HL-60/S4 treated with phorbol 12-myristate 13-acetate at 8.2 ng/mL for 4 days and 3 days (cell line): ENCODE data around the gene INO80D.
"Not testable (repeated sequence)": the region's sequence is repeated elsewhere in the genome, so short reads cannot be mapped to it uniquely, and the experiment has no call there.

ENCODE experiments used
- in situ Hi-C: fragments of 300-500 bp; cut with MboI; formaldehyde crosslinking; loops from 2 replicates; pipeline ENCODE4 v1.15.0; 2022; ENCODE audit warnings: low sequenced_read_pairs

Gene INO80D

GRCh38 chr2:205978728-205979127 lies 107.2 kb downstream of the INO80D start:
- in situ Hi-C loops = not testable (repeated sequence)

GRCh38 chr2:205977699-205978098 lies 108.3 kb downstream of the INO80D start:
- in situ Hi-C loops = not testable (repeated sequence)

GRCh38 chr2:205976934-205977659 lies 108.9 kb downstream of the INO80D start:
- in situ Hi-C loops = not testable (repeated sequence)

GRCh38 chr2:205976120-205976814 lies 109.7 kb downstream of the INO80D start:
- in situ Hi-C loops = no loop called here

- in situ Hi-C loops = no loop called here
Observed at GRCh38 chr2:205975082-205975949, 110.7 kb downstream of the INO80D start.

GRCh38 chr2:205972113-205972512 lies 113.9 kb downstream of the INO80D start:
- in situ Hi-C loops = no loop called here

- in situ Hi-C loops = no loop called here
Observed at GRCh38 chr2:205970348-205970747, 115.6 kb downstream of the INO80D start.

- in situ Hi-C loops = no loop called here
Observed at GRCh38 chr2:205969584-205969983, 116.4 kb downstream of the INO80D start.

GRCh38 chr2:205967391-205968075 lies 118.4 kb downstream of the INO80D start:
- in situ Hi-C loops = no loop called here

GRCh38 chr2:205965707-205966106 lies 120.3 kb downstream of the INO80D start:
- in situ Hi-C loops = no loop called here

GRCh38 chr2:205964111-205964761 lies 121.7 kb downstream of the INO80D start:
- in situ Hi-C loops = no loop called here

- in situ Hi-C loops = no loop called here
Observed at GRCh38 chr2:205959521-205959920, 126.5 kb downstream of the INO80D start.

- in situ Hi-C loops = no loop called here
Observed at GRCh38 chr2:205957452-205958154, 128.4 kb downstream of the INO80D start.

GRCh38 chr2:205954707-205955106 lies 131.3 kb downstream of the INO80D start:
- in situ Hi-C loops = no loop called here

- in situ Hi-C loops = no loop called here
Observed at GRCh38 chr2:205952282-205952681, 133.7 kb downstream of the INO80D start.

- in situ Hi-C loops = no loop called here
Observed at GRCh38 chr2:205948883-205949282, 137.1 kb downstream of the INO80D start.

- in situ Hi-C loops = no loop called here
Observed at GRCh38 chr2:205948496-205948837, 137.5 kb downstream of the INO80D start.

GRCh38 chr2:205947621-205948495 lies 138.1 kb downstream of the INO80D start:
- in situ Hi-C loops = no loop called here

- in situ Hi-C loops = no loop called here
Observed at GRCh38 chr2:205946226-205946625, 139.7 kb downstream of the INO80D start.
